Astrocyte (in vitro differentiated cells and primary cell): ENCODE measurements around the gene WNT9A. TPM values are rescaled to one million over a fixed set of nuclear protein-coding genes. Genes with fewer than 3 reads are reported as not detected.

Experiments used
- DNase-seq: peaks from one replicate; pipeline ENCODE4 v3.0.0-alpha.2; 2010; ENCODE audit warnings: low read depth
- FAIRE-seq: peaks from 2 replicates; lab custom pipeline; 2011; peaks lifted over from hg19 to GRCh38; lab: Jason Lieb, UNC
- H2AFZ ChIP-seq: 2 replicates; pipeline ENCODE4 v1.6.0; 2012; ENCODE audit warnings: low read depth, low read length, inconsistent platforms
- H3K27ac ChIP-seq: 2 replicates; pipeline ENCODE4 v1.5.1; 2011; ENCODE audit warnings: low read depth, low read length, inconsistent platforms
- H3K27me3 ChIP-seq: 2 replicates; pipeline ENCODE4 v1.6.0; 2011; ENCODE audit warnings: low read length, inconsistent platforms; ENCODE audit not compliant: insufficient read depth
- H3K36me3 ChIP-seq: 2 replicates; pipeline ENCODE4 v1.5.1; 2011; ENCODE audit warnings: low read length, inconsistent platforms; ENCODE audit not compliant: insufficient read depth
- H3K4me1 ChIP-seq: 2 replicates; pipeline ENCODE4 v1.5.1; 2011; ENCODE audit warnings: low read length, inconsistent platforms; ENCODE audit not compliant: insufficient read depth
- H3K4me2 ChIP-seq: 2 replicates; pipeline ENCODE4 v1.6.0; 2012; ENCODE audit warnings: low read length, inconsistent platforms
- H3K4me3 ChIP-seq: 2 replicates; pipeline ENCODE4 v1.5.1; 2011; ENCODE audit warnings: low read depth, mild to moderate bottlenecking, low read length, inconsistent platforms; ENCODE audit not compliant: insufficient read depth
- H3K79me2 ChIP-seq: 2 replicates; pipeline ENCODE4 v1.6.0; 2012; ENCODE audit warnings: mild to moderate bottlenecking, low read length, inconsistent platforms; ENCODE audit not compliant: insufficient read depth
- H3K9ac ChIP-seq: 2 replicates; pipeline ENCODE4 v1.6.0; 2012; ENCODE audit warnings: mild to moderate bottlenecking, low read length, inconsistent platforms
- H3K9me3 ChIP-seq: 2 replicates; pipeline ENCODE4 v1.5.1; 2012; ENCODE audit warnings: low read depth, mild to moderate bottlenecking, low read length, inconsistent platforms; ENCODE audit not compliant: insufficient read depth
- H4K20me1 ChIP-seq: 2 replicates; pipeline ENCODE4 v1.6.0; 2012; ENCODE audit warnings: low read length, inconsistent platforms; ENCODE audit not compliant: insufficient read depth
- H3K27ac Mint-ChIP-seq: one replicate; pipeline ENCODE4 v1.8.0; 2021; ENCODE audit warnings: mild to moderate bottlenecking, mixed read lengths; ENCODE audit not compliant: unreplicated experiment
- H3K27me3 Mint-ChIP-seq: one replicate; pipeline ENCODE4 v1.8.0; 2021; ENCODE audit warnings: low read depth, mixed read lengths; ENCODE audit not compliant: unreplicated experiment
- H3K36me3 Mint-ChIP-seq: one replicate; pipeline ENCODE4 v1.8.0; 2021; ENCODE audit warnings: low read depth, mixed read lengths; ENCODE audit not compliant: unreplicated experiment
- H3K4me1 Mint-ChIP-seq: one replicate; pipeline ENCODE4 v1.8.0; 2021; ENCODE audit warnings: low read depth, mixed read lengths; ENCODE audit not compliant: unreplicated experiment
- H3K4me3 Mint-ChIP-seq: one replicate; pipeline ENCODE4 v1.8.0; 2021; ENCODE audit warnings: mild to moderate bottlenecking, moderate library complexity, mixed read lengths; ENCODE audit not compliant: unreplicated experiment
- H3K9me3 Mint-ChIP-seq: one replicate; pipeline ENCODE4 v1.8.0; 2021; ENCODE audit warnings: mild to moderate bottlenecking, mixed read lengths; ENCODE audit not compliant: unreplicated experiment
- CTCF ChIP-seq: IDR thresholded peaks from 2 replicates; pipeline ENCODE4 v1.5.1; 2011; ENCODE audit warnings: low read depth, mild to moderate bottlenecking, inconsistent platforms, low read length, moderate library complexity; ENCODE audit not compliant: insufficient read depth
- EZH2 ChIP-seq: IDR thresholded peaks from 2 replicates; pipeline ENCODE4 v1.6.1; 2012; ENCODE audit warnings: mild to moderate bottlenecking, low read length, inconsistent platforms; ENCODE audit not compliant: insufficient read depth
- total RNA-seq: library from RNA; stranded (reverse); gene quantifications from 2 replicates; pipeline ENCODE4 v1.2.1, GENCODE V29; 2021

WNT9A gene
- total RNA-seq, 1 donor from 2014 or later, result 4.1 TPM

- TF ChIP-seq CTCF, result no peak
- TF ChIP-seq EZH2, result no peak
These were observed 41.1 kb downstream of the WNT9A start for GRCh38 chr1:227906550-227907071.

GRCh38 chr1:227905573-227906487 is 41.9 kb downstream of the WNT9A start:
- Histone ChIP-seq H3K4me3 (no peak overlapping the region), H3K27me3 (no peaks in the 10 kb centered on the region), H3K27ac (no peak overlapping the region), H3K9me3 (no peaks in the 10 kb centered on the region), H3K36me3 (no peaks in the 10 kb centered on the region), H3K4me1 (peaks cover 3% of the 10 kb centered on the region), H3K9ac (no peak overlapping the region), H4K20me1 (no peaks in the 10 kb centered on the region), H2AFZ (no peak overlapping the region), H3K79me2 (no peaks in the 10 kb centered on the region), H3K4me2 (no peak overlapping the region)
- Mint-ChIP-seq H3K27me3 (peaks cover 3% of the 10 kb centered on the region), H3K4me3 (no peak overlapping the region), H3K36me3 (no peaks in the 10 kb centered on the region), H3K9me3 (no peaks in the 10 kb centered on the region), H3K4me1 (peaks cover 3% of the 10 kb centered on the region), H3K27ac (no peak overlapping the region)
- DNase-seq (no peak), FAIRE-seq (no peak)
- no peak for TF ChIP-seq EZH2
- no peak for TF ChIP-seq CTCF

More at GRCh38 chr1:227906550-227907071, 41.1 kb downstream of the WNT9A start:
- H3K9ac ChIP-seq, result no peak overlapping the region
- H3K79me2 ChIP-seq, result no peaks in the 10 kb centered on the region
- no peak for DNase-seq
- Mint-ChIP-seq H3K27ac (no peak overlapping the region), H3K4me3 (no peak overlapping the region), H3K36me3 (no peaks in the 10 kb centered on the region), H3K27me3 (peaks cover 3% of the 10 kb centered on the region), H3K9me3 (no peaks in the 10 kb centered on the region), H3K4me1 (peaks cover 3% of the 10 kb centered on the region)
- no peak for FAIRE-seq
- no peak overlapping the region for H2AFZ ChIP-seq
- no peak overlapping the region for H3K4me3 ChIP-seq
- H3K27ac ChIP-seq, result no peak overlapping the region
- no peaks in the 10 kb centered on the region for H4K20me1 ChIP-seq
- no peaks in the 10 kb centered on the region for H3K27me3 ChIP-seq
- H3K4me1 ChIP-seq, result peaks cover 3% of the 10 kb centered on the region
- no peak overlapping the region for H3K4me2 ChIP-seq
- H3K36me3 ChIP-seq, result no peaks in the 10 kb centered on the region
- no peaks in the 10 kb centered on the region for H3K9me3 ChIP-seq
